GM12874 (cell line): ENCODE measurements around the gene UHRF1.

Source experiments
- TF ChIP-seq, protein P1 (sequence below): IDR thresholded peaks from 2 replicates; pipeline ENCODE4 v1.5.1; 2011; ENCODE audit warnings: low read depth, mild to moderate bottlenecking, control low read depth, low read length, moderate library complexity; ENCODE audit not compliant: insufficient read depth

The UHRF1 gene

DNA sequence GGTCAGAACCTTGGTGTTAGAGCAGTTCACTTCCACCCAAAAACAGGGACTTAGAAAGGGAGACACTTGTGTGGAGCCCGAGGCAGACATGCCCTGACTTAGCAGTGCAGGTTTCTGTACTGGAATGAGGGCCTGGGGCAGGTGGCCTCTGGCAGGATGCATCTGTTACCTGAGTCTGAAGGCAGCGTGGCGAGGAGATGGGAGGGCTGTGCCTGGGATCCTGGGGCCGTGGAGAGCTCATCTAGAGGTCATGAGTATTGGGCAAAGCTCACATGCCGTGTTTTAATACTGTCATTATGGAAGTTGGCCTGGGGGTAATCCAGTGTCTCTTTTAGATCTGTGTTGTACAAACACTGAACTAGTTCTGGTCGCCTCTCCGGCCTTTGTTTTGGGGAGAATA, 81.0 kb downstream of the UHRF1 start:
- TF ChIP-seq, protein P1, sequence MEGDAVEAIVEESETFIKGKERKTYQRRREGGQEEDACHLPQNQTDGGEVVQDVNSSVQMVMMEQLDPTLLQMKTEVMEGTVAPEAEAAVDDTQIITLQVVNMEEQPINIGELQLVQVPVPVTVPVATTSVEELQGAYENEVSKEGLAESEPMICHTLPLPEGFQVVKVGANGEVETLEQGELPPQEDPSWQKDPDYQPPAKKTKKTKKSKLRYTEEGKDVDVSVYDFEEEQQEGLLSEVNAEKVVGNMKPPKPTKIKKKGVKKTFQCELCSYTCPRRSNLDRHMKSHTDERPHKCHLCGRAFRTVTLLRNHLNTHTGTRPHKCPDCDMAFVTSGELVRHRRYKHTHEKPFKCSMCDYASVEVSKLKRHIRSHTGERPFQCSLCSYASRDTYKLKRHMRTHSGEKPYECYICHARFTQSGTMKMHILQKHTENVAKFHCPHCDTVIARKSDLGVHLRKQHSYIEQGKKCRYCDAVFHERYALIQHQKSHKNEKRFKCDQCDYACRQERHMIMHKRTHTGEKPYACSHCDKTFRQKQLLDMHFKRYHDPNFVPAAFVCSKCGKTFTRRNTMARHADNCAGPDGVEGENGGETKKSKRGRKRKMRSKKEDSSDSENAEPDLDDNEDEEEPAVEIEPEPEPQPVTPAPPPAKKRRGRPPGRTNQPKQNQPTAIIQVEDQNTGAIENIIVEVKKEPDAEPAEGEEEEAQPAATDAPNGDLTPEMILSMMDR: no peak

DNA sequence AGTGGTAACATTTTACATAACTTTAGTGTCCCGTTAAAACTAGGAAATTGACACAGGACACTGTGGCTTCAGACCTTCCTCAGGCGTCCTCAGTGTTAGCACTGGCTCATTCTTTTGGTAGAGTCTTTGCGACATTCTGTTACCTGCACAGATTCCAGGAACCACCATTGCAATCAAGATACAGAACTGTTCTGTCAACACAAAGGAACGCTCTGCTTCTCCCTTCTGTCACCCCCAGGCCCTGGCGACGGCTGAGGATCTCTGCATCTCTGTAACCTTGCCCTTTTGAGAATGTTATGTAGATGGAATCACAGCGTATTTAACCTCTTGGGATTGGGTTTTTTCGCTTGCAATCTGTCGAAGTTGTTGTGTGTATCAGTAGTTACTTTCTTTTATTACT, 82.2 kb downstream of the UHRF1 start:
- TF ChIP-seq, protein P1: no peak

DNA sequence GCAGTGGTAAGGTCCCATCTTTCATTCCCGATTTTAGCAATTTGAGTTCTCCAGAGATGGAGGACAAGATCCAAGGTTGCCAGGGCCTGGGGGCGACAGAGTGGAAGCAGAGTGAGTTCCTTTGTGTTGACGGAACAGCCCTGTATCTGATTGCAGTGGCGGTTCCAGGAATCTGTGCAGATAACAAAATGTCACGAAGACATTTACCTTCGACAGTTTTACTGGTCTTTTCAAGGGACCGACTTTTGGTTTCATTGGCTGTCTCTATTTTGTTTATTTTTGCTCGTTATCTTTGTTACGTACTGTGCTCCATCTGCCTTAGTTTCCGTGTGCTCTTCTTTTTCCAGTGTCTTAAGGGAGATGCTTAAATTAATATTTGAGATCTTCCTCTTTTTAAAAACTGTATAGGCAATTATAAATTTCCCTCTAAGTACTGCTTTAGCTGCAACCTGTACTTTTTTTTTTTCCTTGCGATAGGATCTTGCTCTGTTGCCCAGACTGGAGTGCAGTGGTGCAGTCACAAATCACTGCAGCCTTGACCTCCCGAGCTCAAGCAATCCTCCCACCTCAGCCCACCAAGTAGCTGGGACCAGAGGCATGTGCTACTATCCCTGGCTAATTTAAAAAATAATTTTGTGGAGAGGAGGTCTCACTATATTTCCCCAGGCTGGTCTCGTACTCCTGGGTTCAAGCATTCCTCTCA, 82.8 kb downstream of the UHRF1 start:
- TF ChIP-seq, protein P1: no peak

DNA sequence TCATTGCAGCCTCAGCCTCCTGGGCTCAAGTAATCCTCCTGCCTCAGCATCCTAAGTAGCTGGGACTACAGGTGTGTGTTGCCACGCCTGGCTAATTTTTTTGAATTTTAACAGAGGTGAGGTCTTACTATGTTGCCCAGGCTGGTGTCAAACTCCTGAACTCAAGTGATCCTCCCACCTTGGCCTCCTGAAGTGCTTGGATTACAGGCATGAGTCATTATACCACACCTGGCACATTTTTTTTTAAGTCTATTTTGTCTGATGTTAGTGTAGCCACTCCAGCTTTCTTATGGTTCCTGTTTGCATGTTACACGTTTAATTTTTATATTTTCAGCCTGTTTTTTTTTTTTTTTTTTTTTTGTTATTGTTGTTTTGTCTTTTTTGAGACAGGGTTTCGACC, 84.4 kb downstream of the UHRF1 start:
- TF ChIP-seq, protein P1: no peak

GRCh38 chr19:4996701-4997100, 87.4 kb downstream of the UHRF1 start:
- TF ChIP-seq, protein P1: no peak

DNA sequence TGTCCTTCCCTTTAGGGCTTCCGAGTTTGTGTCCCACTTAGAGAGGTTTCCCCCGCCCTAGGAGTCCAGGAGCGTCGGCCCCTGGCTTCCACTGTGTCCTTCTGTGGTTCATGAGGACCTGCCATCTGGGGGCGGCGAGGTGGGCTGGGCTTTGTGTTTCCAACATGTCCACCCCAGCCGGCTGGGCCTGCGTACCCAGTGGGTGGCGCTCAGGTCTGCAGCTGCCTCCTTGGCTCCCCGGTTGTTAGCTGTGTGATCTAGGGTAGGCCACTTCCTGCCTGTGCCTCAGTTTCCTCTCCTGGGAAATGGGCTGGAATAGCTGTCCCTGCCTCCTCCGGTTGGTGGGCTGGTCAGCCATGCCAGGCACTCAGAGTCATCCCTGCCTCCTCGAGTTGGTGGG, 88.0 kb downstream of the UHRF1 start:
- TF ChIP-seq, protein P1: no peak

GRCh38 chr19:5000120-5000611, 90.9 kb downstream of the UHRF1 start:
- TF ChIP-seq, protein P1: no peak
